GM06990 (cell line): ENCODE measurements around the gene MAPK8IP1.

Experiments used
- DNase-seq: peaks from one replicate; pipeline ENCODE4 v3.0.0-alpha.2; 2011; ENCODE audit not compliant: insufficient read length; ENCODE audit errors: extremely low read depth
- H3K27me3 ChIP-seq: replicated peaks from 2 replicates; pipeline ENCODE4 v1.6.0; 2011; ENCODE audit warnings: low read length; ENCODE audit not compliant: control insufficient read depth, insufficient read depth
- H3K36me3 ChIP-seq: 2 replicates; pipeline ENCODE4 v1.5.1; 2011; ENCODE audit warnings: low read length; ENCODE audit not compliant: control insufficient read depth, insufficient read depth
- H3K4me3 ChIP-seq: replicated peaks from 2 replicates; pipeline ENCODE4 v1.5.1; 2011; ENCODE audit warnings: low read depth, mild to moderate bottlenecking, control low read depth, low read length
- CTCF ChIP-seq: IDR thresholded peaks from 2 replicates; pipeline ENCODE4 v1.5.1; 2011; ENCODE audit warnings: low read length, control low read depth, mild to moderate bottlenecking, inconsistent platforms; ENCODE audit not compliant: insufficient read depth, poor library complexity, severe bottlenecking

Gene MAPK8IP1

GRCh38 chr11:45887587-45887986, 2.1 kb downstream of the MAPK8IP1 start:
- TF ChIP-seq CTCF, result no peak
- Histone ChIP-seq H3K27me3 (no peaks in the 10 kb centered on the region), H3K36me3 (no peaks in the 10 kb centered on the region; the same call in 1 of the 2 replicates), H3K4me3 (no peak overlapping the region)
- DNase-seq, result no peak

- no peak for TF ChIP-seq CTCF
- no peaks in the 10 kb centered on the region for H3K36me3 ChIP-seq
- no peak overlapping the region for H3K4me3 ChIP-seq
- H3K27me3 ChIP-seq, result no peaks in the 10 kb centered on the region; the same call in 1 of the 2 replicates
- DNase-seq, result no peak
Measured at GRCh38 chr11:45889555-45889954, 4.1 kb downstream of the MAPK8IP1 start.

GRCh38 chr11:45889966-45890365, 4.5 kb downstream of the MAPK8IP1 start:
- no peaks in the 10 kb centered on the region; the same call in 1 of the 2 replicates for H3K27me3 ChIP-seq
- DNase-seq, result no peak
- no peak overlapping the region for H3K4me3 ChIP-seq
- H3K36me3 ChIP-seq, result no peaks in the 10 kb centered on the region
- no peak for TF ChIP-seq CTCF

GRCh38 chr11:45890886-45891550, 5.6 kb downstream of the MAPK8IP1 start:
- TF ChIP-seq CTCF, result no peak
- DNase-seq, result no peak
- Histone ChIP-seq H3K4me3 (no peak overlapping the region), H3K36me3 (no peaks in the 10 kb centered on the region), H3K27me3 (no peaks in the 10 kb centered on the region; the same call in 1 of the 2 replicates)

- DNase-seq, result no peak
- Histone ChIP-seq H3K4me3 (no peak overlapping the region), H3K36me3 (no peaks in the 10 kb centered on the region), H3K27me3 (peaks cover 1% of the 10 kb centered on the region)
- no peak for TF ChIP-seq CTCF
Measured at GRCh38 chr11:45892856-45893255, 7.4 kb downstream of the MAPK8IP1 start.
